Fibroblast of skin of right quadriceps (primary cell): ENCODE measurements around the gene RASA3.
A peak's percentile ranks its signal among the peaks of the same experiment; 100 is the strongest.

Experiments used
- DNase-seq: peaks from one replicate; pipeline ENCODE4 v3.0.0-alpha.2; 2013

The RASA3 gene

GRCh38 chr13:114046431-114046975, 85.9 kb downstream of the RASA3 start:
- no peak for DNase-seq

GRCh38 chr13:114045113-114045735, 87.2 kb downstream of the RASA3 start:
- no peak for DNase-seq

- peak; percentile 79 for DNase-seq
Observed at GRCh38 chr13:114044486-114044885, 87.9 kb downstream of the RASA3 start.

GRCh38 chr13:114043421-114044053, 88.9 kb downstream of the RASA3 start:
- peak; percentile 85 for DNase-seq

GRCh38 chr13:114042066-114042815, 90.2 kb downstream of the RASA3 start:
- DNase-seq: no peak

GRCh38 chr13:114041493-114041892, 90.9 kb downstream of the RASA3 start:
- no peak for DNase-seq

GRCh38 chr13:114039471-114040141, 92.8 kb downstream of the RASA3 start:
- DNase-seq: no peak

GRCh38 chr13:114038900-114039299, 93.5 kb downstream of the RASA3 start:
- no peak for DNase-seq

GRCh38 chr13:114038211-114038613, 94.2 kb downstream of the RASA3 start:
- no peak for DNase-seq

- no peak for DNase-seq
Observed at GRCh38 chr13:114037674-114038073, 94.7 kb downstream of the RASA3 start.

GRCh38 chr13:114035583-114036531, 96.6 kb downstream of the RASA3 start:
- DNase-seq: no peak

- no peak for DNase-seq
Observed at GRCh38 chr13:114035186-114035582, 97.2 kb downstream of the RASA3 start.

GRCh38 chr13:114034481-114034891, 97.9 kb downstream of the RASA3 start:
- no peak for DNase-seq

GRCh38 chr13:114033541-114034315, 98.7 kb downstream of the RASA3 start:
- no peak for DNase-seq

GRCh38 chr13:114032126-114032799, 100.2 kb downstream of the RASA3 start:
- peak; percentile 41 for DNase-seq

GRCh38 chr13:114031631-114032030, 100.8 kb downstream of the RASA3 start:
- no peak for DNase-seq

- no peak for DNase-seq
Observed at GRCh38 chr13:114030666-114031610, 101.5 kb downstream of the RASA3 start.

- DNase-seq: no peak
Observed at GRCh38 chr13:114029866-114030625, 102.4 kb downstream of the RASA3 start.

GRCh38 chr13:114027826-114028225, 104.6 kb downstream of the RASA3 start:
- DNase-seq: no peak
